ENCODE measurements around the gene TMEM30B. TPM values are rescaled to one million over a fixed set of nuclear protein-coding genes. Genes with fewer than 3 reads are reported as not detected.

Gene TMEM30B
- total and polyA plus RNA-seq, 2 of the 4 experiments (the other 2 are of a cell fraction): 0.03 TPM; not detected in 1

GRCh38 chr14:61258985-61259384, 22.2 kb downstream of the TMEM30B start:
- Histone ChIP-seq H3K79me1 (ENCODE audit: low read depth in 1 of 2, low read length in 2 of 2) (no peaks in the 10 kb centered on the region), H4K5ac (ENCODE audit: low read depth, low read length) (peak overlapping the region; percentile 8; the same call in 1 of the 2 replicates), H4K20me1 (ENCODE audit: insufficient read depth, low read length) (no peaks in the 10 kb centered on the region), H3K56ac (ENCODE audit: extremely low read depth, insufficient read depth, low read length) (no peak overlapping the region; the same call in 1 of the 2 replicates), H2AK9ac (replicated peaks; ENCODE audit: low read depth, low read length, poor library complexity) (no peak overlapping the region), H3K4ac (ENCODE audit: low read depth, low read length) (peak overlapping the region; percentile 77), H2AK5ac (ENCODE audit: low read depth, low read length) (peak overlapping the region; percentile 68), H3K9me3 (ENCODE audit: control insufficient read depth, insufficient read depth, low read length) (no peaks in the 10 kb centered on the region), H3K27ac (ENCODE audit: insufficient read depth, low read length) (no peak overlapping the region), H3K18ac (ENCODE audit: low read depth, low read length) (peak overlapping the region; percentile 66; the same call in 1 of the 2 replicates), H4K8ac (ENCODE audit: low read depth in 2 of 2, low read length in 2 of 2) (peak overlapping the region in 1 of 2 experiments; percentile 88; a peak in 2 of 4 replicates), H3K9ac (ENCODE audit: low read depth, low read length) (no peak overlapping the region; the same call in 1 of the 2 replicates), H4K91ac (ENCODE audit: insufficient read depth, low read depth, low read length) (peak overlapping the region; percentile 71; the same call in 1 of the 2 replicates), H2AFZ (replicated peaks; ENCODE audit: low read length, poor library complexity) (peak overlapping the region; percentile 72), H3K9me1 (ENCODE audit: insufficient read depth, low read length) (peaks cover 11% of the 10 kb centered on the region), H3K27me3 (ENCODE audit: control insufficient read depth, insufficient read depth, low read length) (no peaks in the 10 kb centered on the region), H3K4me1 (ENCODE audit: control insufficient read depth, insufficient read depth, low read length) (peaks cover 10% of the 10 kb centered on the region), H3K4me3 (ENCODE audit: insufficient read depth, low read depth, low read length) (no peak overlapping the region), H3K14ac (replicated peaks; ENCODE audit: low read depth, low read length) (peak overlapping the region; percentile 75), H2BK20ac (ENCODE audit: low read depth, low read length) (peak overlapping the region; percentile 88), H2BK15ac (ENCODE audit: low read depth, low read length) (peak overlapping the region; percentile 71; the same call in 2 of the 3 replicates), H3K4me2 (ENCODE audit: low read depth, low read length) (peak overlapping the region; percentile 79; the same call in 1 of the 2 replicates), H3K36me3 (ENCODE audit: control insufficient read depth, insufficient read depth, low read length) (no peaks in the 10 kb centered on the region), H3K23ac (ENCODE audit: low read depth, low read length) (peak overlapping the region; percentile 79), H2BK120ac (ENCODE audit: low read depth, low read length) (peak overlapping the region; percentile 91), H2BK5ac (ENCODE audit: low read depth, low read length, poor library complexity, severe bottlenecking) (peak overlapping the region; percentile 73)
- no peak for TF ChIP-seq ELK1 (IDR thresholded peaks at IDR 0.05; ENCODE audit: borderline replicate concordance, low read depth, low read length)
- no peak for TF ChIP-seq RAD21 (IDR thresholded peaks at IDR 0.05; ENCODE audit: low read length)
- no peak for TF ChIP-seq SMC3 (IDR thresholded peaks at IDR 0.05; ENCODE audit: low read depth, low read length)
- TF ChIP-seq RCOR1 (IDR thresholded peaks at IDR 0.05; ENCODE audit: insufficient replicate concordance, low read length): no peak
- TF ChIP-seq MAZ (IDR thresholded peaks at IDR 0.05; ENCODE audit: borderline replicate concordance, low read depth, low read length): no peak
- TF ChIP-seq POLR2A (IDR thresholded peaks at IDR 0.05; ENCODE audit: low read depth, low read length): no peak
- TF ChIP-seq RFX5 (IDR thresholded peaks at IDR 0.05; ENCODE audit: low read depth, low read length): no peak
- no peak for TF ChIP-seq CEBPB (IDR thresholded peaks at IDR 0.05; ENCODE audit: low read depth, low read length)
- TF ChIP-seq, protein P1, sequence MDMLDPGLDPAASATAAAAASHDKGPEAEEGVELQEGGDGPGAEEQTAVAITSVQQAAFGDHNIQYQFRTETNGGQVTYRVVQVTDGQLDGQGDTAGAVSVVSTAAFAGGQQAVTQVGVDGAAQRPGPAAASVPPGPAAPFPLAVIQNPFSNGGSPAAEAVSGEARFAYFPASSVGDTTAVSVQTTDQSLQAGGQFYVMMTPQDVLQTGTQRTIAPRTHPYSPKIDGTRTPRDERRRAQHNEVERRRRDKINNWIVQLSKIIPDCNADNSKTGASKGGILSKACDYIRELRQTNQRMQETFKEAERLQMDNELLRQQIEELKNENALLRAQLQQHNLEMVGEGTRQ (IDR thresholded peaks at IDR 0.05; ENCODE audit: low read depth, low read length): no peak
- no peak for TF ChIP-seq FOS (IDR thresholded peaks at IDR 0.05; ENCODE audit: low read depth, low read length)
- TF ChIP-seq, protein P2, sequence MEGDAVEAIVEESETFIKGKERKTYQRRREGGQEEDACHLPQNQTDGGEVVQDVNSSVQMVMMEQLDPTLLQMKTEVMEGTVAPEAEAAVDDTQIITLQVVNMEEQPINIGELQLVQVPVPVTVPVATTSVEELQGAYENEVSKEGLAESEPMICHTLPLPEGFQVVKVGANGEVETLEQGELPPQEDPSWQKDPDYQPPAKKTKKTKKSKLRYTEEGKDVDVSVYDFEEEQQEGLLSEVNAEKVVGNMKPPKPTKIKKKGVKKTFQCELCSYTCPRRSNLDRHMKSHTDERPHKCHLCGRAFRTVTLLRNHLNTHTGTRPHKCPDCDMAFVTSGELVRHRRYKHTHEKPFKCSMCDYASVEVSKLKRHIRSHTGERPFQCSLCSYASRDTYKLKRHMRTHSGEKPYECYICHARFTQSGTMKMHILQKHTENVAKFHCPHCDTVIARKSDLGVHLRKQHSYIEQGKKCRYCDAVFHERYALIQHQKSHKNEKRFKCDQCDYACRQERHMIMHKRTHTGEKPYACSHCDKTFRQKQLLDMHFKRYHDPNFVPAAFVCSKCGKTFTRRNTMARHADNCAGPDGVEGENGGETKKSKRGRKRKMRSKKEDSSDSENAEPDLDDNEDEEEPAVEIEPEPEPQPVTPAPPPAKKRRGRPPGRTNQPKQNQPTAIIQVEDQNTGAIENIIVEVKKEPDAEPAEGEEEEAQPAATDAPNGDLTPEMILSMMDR (conservative IDR thresholded peaks at IDR 0.05; ENCODE audit: low read depth, low read length): no peak
- no peak for TF ChIP-seq BHLHE40 (IDR thresholded peaks at IDR 0.05; ENCODE audit: low read depth, low read length)
- ChIA-PET POLR2A (ENCODE audit: unreplicated experiment) (no interaction called here), CTCF (interaction anchor here (0.6 to 1.0 kb wide), 2 partner anchors 28 to 460 kb away, joined by 3 read pairs; no protein-coding TSS in a partner anchor)
- in situ Hi-C loops (cut with MboI; ENCODE audit: low sequenced_read_pairs) (loop anchor here (5.0 kb wide), 2 partner anchors 277 to 532 kb away; partner anchors contain the start of genes SLC38A6 and TRMT5), intact Hi-C loops (cut with micrococcal nuclease) (no loop called here), dilution Hi-C loops (cut with HindIII; ENCODE audit: low sequenced_read_pairs, unreplicated experiment) (no loop called here)
- ATAC-seq (ENCODE audit: low read depth) (peak; percentile 48), DNase-seq (peak; percentile 21)
- WGBS, 2 experiments (ENCODE audit: extremely low coverage in 2 of 2, insufficient read length in 1 of 2): no CpG with 5 or more reads among the region's 4 CpGs
- BruUV-seq (replicated peaks): no TSS peak

Measured in IMR-90 (cell line).